ENCODE results near the gene LRRC26.

LRRC26 gene, protein sequence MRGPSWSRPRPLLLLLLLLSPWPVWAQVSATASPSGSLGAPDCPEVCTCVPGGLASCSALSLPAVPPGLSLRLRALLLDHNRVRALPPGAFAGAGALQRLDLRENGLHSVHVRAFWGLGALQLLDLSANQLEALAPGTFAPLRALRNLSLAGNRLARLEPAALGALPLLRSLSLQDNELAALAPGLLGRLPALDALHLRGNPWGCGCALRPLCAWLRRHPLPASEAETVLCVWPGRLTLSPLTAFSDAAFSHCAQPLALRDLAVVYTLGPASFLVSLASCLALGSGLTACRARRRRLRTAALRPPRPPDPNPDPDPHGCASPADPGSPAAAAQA

DNA sequence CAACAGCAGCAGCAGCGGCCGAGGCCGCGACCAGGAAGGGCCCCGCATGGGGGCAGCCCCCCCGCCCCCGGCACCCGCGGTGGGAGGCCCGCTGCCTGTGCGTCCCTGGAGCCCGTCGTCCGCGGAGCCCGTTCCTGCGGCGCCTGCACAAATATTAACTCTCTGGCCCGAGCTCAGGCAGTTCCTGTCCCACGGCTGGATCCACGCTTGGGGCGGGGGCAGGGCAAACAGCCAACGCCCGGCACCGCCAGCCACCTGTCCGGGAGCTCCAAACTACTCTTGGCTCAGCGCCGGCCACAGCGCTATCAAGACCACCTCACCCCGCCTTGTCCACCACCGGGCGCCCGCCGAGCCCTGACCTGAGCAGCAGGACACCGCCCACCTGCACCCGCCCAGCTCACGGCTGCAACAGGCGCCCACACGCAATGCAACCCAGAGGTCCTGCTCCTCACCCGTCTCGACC lies at the start of gene LRRC26:
Gene LRRC26 (minus strand): TSS at position 156 of the 463 bp plus-strand sequence. CDS start 108 bp downstream, at position 48.
- DNase-seq, result no peak

DNA sequence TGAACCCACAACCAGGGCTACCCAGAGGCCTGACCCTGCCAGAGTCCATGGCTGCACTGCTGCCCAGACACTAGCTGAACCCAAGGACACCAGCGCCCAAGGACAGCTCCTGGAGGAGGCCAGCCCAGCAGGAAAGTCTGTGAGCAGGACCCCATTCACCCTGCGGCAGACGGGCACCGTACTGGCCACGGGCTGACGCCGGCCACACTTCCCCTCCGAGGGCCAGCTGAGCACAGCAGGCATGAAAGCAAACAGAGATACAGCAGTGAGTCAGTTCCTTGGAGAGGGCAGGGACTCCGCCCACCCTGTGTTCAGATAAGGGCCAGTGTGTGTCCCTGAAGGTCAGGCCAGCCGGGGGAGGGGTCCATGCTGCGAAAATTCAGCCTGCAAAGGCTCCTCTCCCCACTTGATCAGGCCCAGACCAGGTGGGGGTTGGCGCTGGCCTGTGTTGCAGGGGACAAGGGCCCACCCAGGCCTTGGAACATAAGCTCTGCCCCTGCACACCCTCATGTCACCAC lies 49.0 kb upstream of the LRRC26 start:
- DNase-seq, result no peak

DNA sequence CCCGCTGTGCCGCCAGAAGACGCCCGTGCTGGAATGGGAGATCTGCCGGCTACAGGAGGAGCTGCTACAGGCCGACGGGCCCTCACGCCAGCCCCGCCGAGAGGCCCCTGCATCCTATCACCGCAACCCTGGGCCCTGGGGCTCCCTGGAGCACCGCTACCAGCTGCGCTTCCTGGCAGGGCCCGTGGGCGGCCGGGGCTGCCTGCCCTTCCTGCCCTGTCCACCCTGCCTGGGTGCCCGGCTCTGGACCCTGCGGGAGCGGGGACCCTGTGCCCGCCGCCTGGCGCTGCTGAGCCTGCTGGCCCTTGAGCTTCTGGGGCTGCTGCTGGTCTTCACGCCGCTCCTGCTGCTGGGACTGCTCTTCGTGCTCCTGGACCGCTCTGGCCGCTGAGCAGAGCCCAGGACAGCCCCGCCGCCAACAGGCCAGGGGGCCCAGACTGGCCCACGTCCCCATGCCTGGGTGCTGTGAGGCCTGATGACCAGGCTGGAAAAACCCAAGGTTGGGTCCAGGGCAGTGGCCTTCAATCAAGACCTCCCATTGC lies 48.4 kb upstream of the LRRC26 start:
- no peak for DNase-seq

DNA sequence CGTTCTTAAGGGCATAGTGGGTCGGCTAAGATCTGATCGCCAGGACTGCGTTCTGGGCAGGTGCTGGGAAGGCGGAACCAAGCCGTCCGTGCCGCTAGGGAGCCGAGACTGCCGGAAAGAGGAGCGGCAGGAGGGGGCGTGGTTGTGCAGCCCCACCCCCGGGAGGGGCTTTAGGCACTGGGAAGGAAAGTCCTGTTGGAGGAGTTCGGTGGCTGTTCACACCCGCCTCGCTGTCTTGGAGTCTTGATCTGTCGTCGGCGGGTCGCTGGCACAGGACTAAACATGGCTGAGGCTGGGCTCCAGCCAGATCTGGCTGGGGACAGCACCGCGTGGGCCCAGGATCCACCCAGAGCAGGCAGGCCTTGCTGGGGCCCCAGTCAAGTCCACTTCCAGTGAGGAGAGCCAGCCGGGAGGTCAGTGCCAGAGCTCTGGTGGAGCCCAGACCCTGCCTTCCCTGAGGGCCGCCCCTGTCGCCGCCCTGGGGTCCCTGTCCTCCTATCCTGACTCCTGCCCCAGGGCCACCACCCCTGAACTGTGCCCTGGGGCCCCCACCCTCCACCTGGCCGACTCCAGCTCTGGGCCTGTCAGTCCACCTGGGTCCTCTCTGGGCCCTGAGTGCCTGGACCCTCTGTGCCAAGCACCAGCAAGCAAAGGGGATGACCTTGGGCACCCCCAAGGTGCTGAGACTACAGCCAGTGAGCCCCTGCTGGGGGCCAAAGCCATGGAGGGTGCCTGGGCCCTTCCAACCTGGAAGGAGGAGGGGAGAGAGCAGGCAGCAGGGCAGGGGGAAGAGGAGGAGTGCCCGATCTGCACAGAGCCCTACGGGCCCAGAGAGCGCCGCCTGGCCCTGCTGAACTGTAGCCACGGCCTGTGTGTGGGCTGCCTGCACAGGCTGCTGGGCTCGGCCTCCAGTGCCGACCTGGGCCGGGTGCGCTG lies 47.7 kb upstream of the LRRC26 start:
- peak; percentile 92 for DNase-seq

GRCh38 chr9:137216188-137216965 lies 46.5 kb upstream of the LRRC26 start:
- DNase-seq, result no peak

- no peak for DNase-seq
Observed at GRCh38 chr9:137215196-137215986, 45.5 kb upstream of the LRRC26 start.

- DNase-seq, result no peak
Observed at GRCh38 chr9:137214620-137215019, 44.8 kb upstream of the LRRC26 start.

DNA sequence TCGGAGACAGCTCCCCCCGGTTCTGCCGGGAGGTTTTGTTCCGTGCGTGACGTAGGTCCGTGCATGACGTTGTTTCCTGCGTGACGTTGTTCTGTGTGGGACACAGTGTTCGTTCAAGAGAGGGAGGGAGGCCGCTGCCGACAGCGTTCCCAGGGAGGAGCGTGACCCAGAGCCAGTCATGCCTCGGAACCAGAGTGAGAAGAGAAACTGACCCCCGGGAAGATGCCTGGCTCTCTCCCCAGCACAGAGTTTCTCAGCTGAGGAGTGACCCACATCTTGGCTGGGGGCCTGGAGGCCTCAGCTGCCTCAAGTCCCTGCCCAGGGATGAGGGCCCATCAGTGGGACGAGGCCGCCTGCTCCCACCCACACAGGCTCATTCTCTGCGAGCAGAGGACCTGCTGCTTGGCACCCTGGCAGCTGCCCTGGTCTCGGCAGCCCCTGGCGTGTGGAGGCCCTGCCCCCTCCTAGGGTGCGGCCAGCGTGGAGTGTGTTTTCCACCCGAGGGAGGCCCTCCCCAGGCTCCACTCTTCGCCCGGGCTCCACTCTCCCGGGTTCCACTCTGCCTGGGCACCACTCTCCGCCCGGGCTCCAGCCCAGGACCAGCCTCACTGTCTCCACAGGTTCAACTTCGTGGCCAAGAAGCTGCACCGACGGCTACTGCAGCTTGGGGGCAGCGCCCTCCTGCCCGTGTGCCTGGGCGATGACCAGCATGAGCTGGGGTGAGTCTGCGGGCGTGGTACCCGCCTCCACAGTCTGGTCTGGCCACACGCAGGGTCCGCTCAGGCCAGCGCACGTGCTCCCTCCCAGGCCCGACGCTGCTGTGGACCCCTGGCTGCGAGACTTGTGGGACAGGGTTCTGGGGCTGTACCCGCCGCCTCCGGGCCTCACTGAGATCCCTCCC lies 43.6 kb upstream of the LRRC26 start:
- no peak for DNase-seq

- no peak for DNase-seq
Observed at GRCh38 chr9:137212520-137212919, 42.7 kb upstream of the LRRC26 start.

GRCh38 chr9:137211532-137211931 lies 41.7 kb upstream of the LRRC26 start:
- DNase-seq, result no peak

DNA sequence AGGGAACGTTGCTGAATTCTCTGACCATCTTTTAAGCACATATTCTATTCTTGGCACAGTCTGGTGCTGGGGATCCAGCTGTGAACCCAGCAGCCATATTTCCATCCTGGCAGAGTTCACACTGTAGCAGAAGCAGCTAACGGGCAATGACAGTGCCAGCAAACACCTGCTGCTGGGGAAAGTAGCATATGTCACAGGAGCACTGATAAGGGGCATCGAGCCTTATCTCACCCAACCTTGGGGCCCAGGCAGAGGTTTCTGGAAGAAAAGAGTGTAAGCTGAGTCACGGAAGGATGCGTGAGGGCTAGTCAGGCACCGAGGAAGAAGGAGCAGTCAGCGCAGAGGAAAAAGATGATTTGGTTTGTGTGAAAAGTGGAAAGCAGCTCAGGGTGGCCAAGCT lies 36.8 kb upstream of the LRRC26 start:
- DNase-seq, result no peak

DNA sequence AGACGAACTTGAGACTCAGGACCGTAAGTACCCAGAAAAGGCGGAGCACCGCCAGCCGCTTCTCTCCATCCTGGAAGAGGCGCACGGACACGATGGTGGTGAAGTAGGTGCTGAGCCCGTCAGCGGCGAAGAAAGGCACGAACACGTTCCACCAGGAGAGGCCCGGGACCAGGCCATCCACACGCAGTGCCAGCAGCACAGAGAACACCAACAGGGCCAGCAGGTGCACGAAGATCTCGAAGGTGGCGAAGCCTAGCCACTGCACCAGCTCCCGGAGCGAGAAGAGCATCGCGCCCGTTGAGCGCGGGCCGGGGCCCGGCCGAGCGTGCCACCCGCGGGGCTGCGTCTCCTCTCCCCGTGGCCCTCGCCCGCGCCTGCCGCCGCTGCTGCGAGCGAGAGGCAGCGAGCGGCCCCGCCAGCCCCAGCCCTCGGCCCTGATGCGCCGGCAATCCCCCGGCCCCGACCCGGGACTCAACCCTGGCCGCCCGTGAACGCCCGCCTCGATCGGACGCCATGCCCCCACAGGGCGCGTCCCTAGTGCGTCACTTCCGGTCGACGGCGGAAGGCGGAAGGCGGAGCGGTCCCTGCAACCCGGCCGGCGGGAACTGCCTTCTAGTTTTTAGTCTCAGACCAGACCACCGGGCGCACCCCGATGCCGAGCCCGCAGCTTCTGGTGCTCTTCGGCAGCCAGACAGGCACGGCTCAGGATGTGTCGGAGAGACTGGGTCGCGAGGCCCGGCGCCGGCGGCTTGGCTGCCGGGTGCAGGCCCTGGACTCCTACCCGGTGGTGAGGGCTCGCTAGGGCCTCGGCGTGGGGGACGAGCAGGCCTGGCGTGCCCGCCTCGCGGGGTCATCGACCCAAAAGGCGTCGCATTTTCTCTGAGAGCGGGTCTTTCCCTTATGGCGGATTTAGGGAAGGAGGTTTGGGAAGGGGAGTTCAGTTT lies 35.5 kb upstream of the LRRC26 start, which contains the start of the genes NDOR1 and TMEM203:
Gene NDOR1 (plus strand): TSS at position 575 of the 944 bp plus-strand sequence. CDS start 78 bp downstream, at position 653.
Gene TMEM203 (minus strand): TSS at position 523 of the 944 bp plus-strand sequence. CDS start 234 bp downstream, at position 289.
- DNase-seq, result peak; percentile 63

- DNase-seq, result no peak
Observed at GRCh38 chr9:137204731-137205125, 34.9 kb upstream of the LRRC26 start.

- no peak for DNase-seq
Observed at GRCh38 chr9:137202966-137203365, 33.1 kb upstream of the LRRC26 start.

GRCh38 chr9:137201205-137201868 lies 31.5 kb upstream of the LRRC26 start:
- DNase-seq, result no peak

DNA sequence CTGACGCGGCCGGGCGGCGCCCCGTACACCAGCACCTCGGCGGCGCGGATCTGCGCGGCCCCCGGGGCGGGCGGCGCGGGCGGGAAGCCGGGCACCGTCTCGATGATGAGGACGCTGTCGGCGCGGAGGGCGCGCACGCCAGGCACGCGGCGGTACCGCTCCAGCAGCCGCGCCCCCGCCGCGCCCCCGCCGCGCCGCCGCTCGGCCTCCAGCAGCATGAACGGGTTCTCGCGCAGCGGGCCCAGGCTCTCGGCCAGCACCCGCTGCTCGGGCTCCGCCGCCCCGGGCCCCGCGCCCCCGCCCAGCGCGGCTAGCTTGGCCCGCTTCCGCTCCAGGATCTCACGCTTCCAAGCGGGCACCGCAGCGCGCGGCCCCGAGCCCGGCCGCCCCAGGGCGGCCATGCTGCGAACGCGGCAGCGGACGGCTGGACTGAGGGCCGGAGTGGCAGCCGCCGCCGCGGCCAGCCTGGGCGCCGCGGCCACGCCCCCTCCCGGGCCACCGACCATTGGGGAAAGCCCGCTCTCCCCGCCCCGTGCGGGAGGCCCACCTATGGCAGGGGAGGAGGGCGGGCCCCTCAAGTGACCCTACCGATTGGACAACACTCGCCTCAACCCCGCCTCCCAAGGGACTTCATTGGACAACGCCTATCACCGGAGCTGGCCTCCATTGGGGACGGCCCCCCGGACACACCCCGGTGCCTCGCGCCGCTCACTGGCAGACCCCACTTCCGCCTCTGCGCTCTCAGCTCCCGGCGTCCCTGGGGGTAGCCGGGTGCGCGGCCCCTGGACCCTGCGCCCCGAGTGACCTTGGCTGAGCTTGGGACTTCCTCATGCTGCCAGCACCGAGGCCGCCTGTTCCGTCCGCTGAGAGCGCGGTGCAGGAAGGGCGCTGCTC lies 30.7 kb upstream of the LRRC26 start, which contains the start of gene TPRN:
Gene TPRN (minus strand): TSS at position 431 of the 894 bp plus-strand sequence. CDS start 30 bp downstream, at position 401.
- peak; percentile 96 for DNase-seq

Data from NCI-H510A treated with DMSO at 0.1 percent for 48 hours (cell line).